Stomach smooth muscle (tissue), 2 donors: ENCODE data around the gene RAB1A.

ENCODE experiments used
- H3K27ac ChIP-seq: one replicate; pipeline ENCODE4 v1.7.0; 2013; ENCODE audit warnings: mild to moderate bottlenecking, low read length, inconsistent platforms
- H3K27me3 ChIP-seq, 2 donors: one replicate each; pipeline ENCODE4 v1.7.0; 2013; ENCODE audit warnings: low read length in 2 of 2; ENCODE audit not compliant: insufficient read depth in 2 of 2, control insufficient read depth in 1 of 2
- H3K36me3 ChIP-seq, 2 donors: one replicate each; pipeline ENCODE4 v1.7.0; 2013; ENCODE audit warnings: low read length in 2 of 2; ENCODE audit not compliant: control insufficient read depth in 2 of 2, insufficient read depth in 2 of 2
- H3K4me1 ChIP-seq: one replicate; pipeline ENCODE4 v1.7.0; 2013; ENCODE audit warnings: low read length; ENCODE audit not compliant: control insufficient read depth, insufficient read depth
- H3K4me3 ChIP-seq, 2 donors: one replicate each; pipeline ENCODE4 v1.7.0; 2013; ENCODE audit warnings: low read length in 2 of 2
- H3K9ac ChIP-seq, 2 donors: one replicate each; pipeline ENCODE4 v1.7.0; 2013; ENCODE audit warnings: low read length in 2 of 2, mild to moderate bottlenecking in 1 of 2
- H3K9me3 ChIP-seq, 2 donors: one replicate each; pipeline ENCODE4 v1.7.0; 2013; ENCODE audit warnings: low read length in 2 of 2; ENCODE audit not compliant: control insufficient read depth in 2 of 2
- donor health status: healthy.
- donor health status: Pancreatic carcinoma.

RAB1A gene

DNA sequence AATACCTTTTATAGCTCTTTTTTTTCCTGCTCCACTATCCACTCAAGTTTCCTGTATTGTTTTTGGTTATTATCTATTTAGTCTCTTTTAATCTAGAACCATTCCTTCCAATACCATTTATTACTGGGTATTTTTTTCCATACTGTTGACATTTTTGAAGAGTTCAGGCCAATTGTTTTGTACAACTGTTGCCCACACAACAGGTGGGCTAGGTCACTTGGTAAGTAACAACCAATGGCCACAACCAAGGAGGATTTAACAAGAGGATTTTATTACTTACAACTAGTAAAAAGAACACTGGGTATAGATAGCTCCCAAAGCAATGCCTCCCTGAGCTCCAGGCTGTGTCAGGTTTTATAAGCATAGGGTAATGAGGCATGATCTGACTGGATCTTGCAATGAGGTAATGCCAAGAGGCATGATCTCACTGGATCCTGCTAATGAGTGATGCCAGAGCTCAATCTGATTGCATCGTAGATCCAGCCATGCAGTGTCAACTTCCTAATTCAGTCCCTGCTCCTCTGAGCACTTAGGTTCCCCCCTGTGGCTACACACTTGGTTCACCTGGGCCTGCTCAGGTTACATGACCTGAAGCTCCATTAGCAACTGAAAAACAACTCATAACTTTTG is 80.8 kb downstream of the RAB1A start:
- Histone ChIP-seq H3K4me3 (no peak overlapping the region), H3K4me1 (no peaks in the 10 kb centered on the region), H3K27ac (no peak overlapping the region), H3K9me3 (no peaks in the 10 kb centered on the region), H3K9ac (no peak overlapping the region), H3K27me3 (no peaks in the 10 kb centered on the region), H3K36me3 (no peaks in the 10 kb centered on the region)

DNA sequence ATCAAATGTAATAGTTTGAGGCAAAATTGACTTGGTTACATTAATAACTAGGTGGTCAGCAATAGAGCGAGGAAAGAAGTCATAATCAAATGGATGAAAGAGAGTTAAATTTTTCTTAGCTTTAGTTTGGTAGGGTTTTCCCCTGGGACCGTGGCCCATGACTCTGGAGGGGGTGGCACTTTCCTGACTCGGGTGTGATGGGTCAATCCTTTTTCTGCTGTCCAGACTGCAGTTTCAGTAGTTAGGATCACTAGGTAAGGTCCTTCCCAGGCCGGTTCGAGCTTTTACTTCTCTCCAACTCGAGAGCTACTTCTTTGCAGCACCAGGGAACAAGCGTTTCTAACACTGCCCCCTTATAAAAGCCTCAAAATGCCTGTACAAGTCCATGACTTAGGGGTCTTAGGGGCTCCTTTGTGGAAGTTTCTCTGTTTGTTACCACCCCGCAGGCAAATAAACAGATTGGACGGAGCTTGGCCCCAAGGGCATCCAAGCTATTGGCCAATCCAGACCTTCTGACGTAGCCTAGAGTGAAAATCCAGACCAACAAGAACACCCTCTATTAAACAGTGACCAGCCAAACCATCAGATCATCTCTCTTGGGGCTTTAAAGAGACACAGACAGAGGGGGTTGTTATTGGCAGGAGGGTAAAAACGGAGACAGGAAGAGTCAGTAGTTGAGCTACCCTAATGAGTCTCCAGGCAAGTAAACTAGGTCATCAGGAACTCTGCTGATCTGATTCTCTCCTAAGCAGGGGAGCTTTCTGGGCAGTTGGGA is 83.1 kb downstream of the RAB1A start:
- H3K4me3 ChIP-seq, result no peak overlapping the region
- H3K9me3 ChIP-seq, result no peaks in the 10 kb centered on the region
- no peaks in the 10 kb centered on the region for H3K4me1 ChIP-seq
- no peaks in the 10 kb centered on the region for H3K27me3 ChIP-seq
- no peak overlapping the region for H3K9ac ChIP-seq
- no peaks in the 10 kb centered on the region for H3K36me3 ChIP-seq
- H3K27ac ChIP-seq, result no peak overlapping the region

DNA sequence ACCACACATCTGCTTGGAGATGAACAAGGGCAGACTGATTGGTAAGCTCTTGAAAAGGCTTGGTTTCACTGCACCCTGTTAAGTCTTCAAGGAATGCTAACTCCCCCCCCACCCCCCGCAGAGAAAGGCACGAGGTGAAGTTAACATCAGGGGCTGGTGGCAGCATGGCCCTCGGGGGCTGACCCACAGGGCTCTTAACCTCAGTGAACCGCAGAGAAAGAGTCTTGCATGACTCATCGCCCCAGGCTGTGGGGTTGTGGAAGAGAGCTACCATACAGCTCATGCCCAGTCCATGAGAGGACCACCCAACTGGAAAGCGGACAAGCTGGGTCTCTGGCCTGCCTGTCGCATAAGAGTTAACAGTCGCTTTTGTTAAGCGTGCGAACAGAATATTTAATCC is 84.3 kb downstream of the RAB1A start:
- Histone ChIP-seq H3K27me3 (no peaks in the 10 kb centered on the region), H3K36me3 (no peaks in the 10 kb centered on the region), H3K4me1 (no peaks in the 10 kb centered on the region), H3K4me3 (no peak overlapping the region), H3K9me3 (no peaks in the 10 kb centered on the region), H3K27ac (no peak overlapping the region), H3K9ac (no peak overlapping the region)

DNA sequence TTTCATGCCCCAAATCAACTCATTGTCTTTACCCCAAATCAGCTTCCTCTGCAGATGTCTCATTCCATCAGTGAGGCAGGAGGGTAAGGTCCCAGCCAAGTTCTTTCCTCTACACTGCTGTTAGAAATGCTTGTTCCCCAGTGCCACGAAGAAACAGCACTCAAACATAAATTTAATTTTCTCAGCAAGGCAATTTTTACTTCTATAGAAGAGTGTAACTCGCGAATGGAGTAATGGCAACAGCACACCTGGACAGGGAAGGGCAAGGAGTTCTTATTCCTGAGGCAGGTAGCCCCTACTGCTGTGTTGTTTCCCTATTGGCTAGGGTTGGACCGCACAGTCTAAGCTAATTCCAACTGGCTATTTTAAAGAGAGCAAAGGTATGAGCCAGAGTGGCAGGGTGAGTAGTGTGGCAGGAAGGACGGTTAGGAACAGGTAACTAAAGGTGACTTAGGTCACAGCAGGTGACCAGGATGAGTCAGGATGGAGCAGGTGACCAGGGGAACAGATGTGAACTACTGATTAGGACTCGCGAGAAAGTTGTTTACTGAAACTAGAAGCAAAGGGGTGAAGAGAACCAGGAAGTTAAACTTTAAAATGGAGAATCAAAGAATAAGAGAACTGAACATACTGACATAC is 85.7 kb downstream of the RAB1A start:
- Histone ChIP-seq H3K27me3 (no peaks in the 10 kb centered on the region), H3K36me3 (no peaks in the 10 kb centered on the region), H3K9ac (no peak overlapping the region), H3K27ac (no peak overlapping the region), H3K9me3 (no peaks in the 10 kb centered on the region), H3K4me1 (no peaks in the 10 kb centered on the region), H3K4me3 (no peak overlapping the region)

DNA sequence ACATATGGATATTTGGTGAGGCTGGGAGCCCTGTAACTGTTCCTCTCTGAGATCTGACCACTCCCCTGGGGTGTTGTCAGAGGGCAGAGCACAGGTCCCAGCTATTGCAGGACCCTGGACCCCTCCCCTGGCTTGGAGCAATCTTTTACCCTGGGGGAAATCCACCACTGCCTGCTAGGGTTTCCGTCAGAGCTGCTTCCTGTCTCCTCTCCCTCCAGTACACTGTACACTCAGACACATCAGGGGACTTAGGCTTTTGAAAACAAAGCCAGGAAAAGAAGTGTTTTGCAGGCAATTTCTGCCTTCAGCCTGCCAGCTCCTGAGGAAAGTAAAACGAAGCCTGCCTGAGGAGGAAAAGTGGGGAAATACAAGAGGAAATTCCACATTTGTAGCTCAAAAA is 86.9 kb downstream of the RAB1A start:
- no peak overlapping the region for H3K27ac ChIP-seq
- H3K27me3 ChIP-seq, result no peaks in the 10 kb centered on the region
- no peak overlapping the region for H3K9ac ChIP-seq
- no peaks in the 10 kb centered on the region for H3K9me3 ChIP-seq
- H3K4me1 ChIP-seq, result no peaks in the 10 kb centered on the region
- no peaks in the 10 kb centered on the region for H3K36me3 ChIP-seq
- H3K4me3 ChIP-seq, result no peak overlapping the region

DNA sequence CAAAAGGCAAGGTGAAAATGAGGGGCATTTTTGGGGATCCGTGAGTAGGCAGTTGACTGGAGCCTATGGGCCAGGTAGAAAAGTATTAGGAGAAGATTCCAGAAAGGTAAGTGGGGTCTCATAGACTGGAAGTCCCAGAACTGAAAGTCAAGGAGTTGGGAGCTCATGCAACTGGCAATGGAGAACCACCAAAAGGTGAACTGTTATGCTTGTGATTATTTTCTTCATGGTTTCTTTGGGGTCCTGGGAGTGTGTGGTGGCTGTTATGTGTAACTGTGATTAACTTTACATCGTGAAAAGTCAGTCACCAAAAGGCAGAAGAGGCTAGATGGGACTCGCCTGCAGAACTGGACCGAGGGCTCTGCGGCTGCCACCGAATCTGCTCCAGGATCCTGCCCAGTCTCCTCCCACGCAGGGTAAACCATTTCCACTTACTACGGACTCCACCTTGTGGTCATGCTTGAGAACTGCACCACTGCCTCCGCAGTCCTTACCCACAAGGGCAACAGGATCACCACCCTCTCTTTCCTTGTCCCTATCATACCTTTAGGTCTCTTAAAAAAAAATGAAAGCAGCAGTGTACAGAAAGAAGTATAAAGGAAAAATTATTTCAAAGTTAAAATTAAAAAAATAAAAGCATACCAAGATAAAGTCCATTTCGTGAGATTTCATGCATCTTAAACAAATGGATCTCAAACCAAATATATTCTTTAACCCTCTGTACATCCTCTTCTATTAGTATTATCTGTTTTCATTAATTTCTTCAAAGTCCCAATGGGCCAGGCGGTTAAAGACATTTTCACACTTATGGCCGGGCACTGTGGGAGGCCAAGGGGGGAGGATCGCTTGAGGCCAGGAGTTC is 89.3 kb downstream of the RAB1A start:
- no peaks in the 10 kb centered on the region for H3K36me3 ChIP-seq
- no peaks in the 10 kb centered on the region for H3K4me1 ChIP-seq
- no peaks in the 10 kb centered on the region for H3K9me3 ChIP-seq
- H3K27ac ChIP-seq, result no peak overlapping the region
- peak overlapping the region; percentile 33 to 61 for H3K4me3 ChIP-seq
- no peaks in the 10 kb centered on the region for H3K27me3 ChIP-seq
- H3K9ac ChIP-seq, result peak overlapping the region in 1 of 2 donors; percentile 51

DNA sequence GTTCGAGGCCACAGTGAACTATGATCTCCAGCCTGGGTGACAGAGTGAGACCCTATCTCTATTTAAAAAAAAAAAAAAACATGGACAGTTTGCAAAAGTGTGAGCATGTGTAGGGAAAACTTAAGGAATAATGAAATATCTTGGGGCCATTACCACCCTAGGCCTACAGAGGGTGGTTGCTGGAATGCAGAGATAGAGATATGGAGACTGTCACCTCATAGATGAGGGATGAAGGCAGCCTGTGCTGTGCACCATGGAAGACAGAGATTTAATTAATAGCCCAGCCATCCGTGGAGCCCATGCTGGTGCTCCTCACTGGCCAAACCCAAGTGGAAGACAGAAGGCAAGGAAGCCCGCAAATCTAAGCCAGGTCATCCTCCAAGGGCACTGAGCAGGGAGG is 90.3 kb downstream of the RAB1A start:
- H3K27me3 ChIP-seq, result no peaks in the 10 kb centered on the region
- no peaks in the 10 kb centered on the region for H3K9me3 ChIP-seq
- no peaks in the 10 kb centered on the region for H3K36me3 ChIP-seq
- no peak overlapping the region for H3K4me3 ChIP-seq
- no peak overlapping the region for H3K27ac ChIP-seq
- no peaks in the 10 kb centered on the region for H3K4me1 ChIP-seq
- H3K9ac ChIP-seq, result no peak overlapping the region

DNA sequence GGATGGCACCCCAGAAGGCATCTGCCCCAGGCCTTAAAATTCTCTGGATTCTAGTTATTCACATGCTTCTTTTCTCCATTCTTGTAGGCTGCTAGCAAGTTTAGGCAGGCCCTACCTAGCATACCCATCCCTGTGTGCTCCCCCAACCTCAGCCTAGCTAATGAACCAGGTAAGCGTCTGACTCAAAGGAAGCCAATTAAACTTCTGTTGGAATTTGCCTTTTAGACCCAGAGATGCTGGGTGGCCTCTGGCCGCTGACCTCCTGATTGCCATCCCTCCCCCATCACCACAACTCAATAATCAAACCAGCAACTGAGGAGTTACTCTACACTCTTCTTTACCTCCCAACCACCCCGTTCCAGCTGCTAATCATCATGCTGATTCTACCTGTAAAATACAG is 92.7 kb downstream of the RAB1A start:
- Histone ChIP-seq H3K27me3 (no peaks in the 10 kb centered on the region), H3K36me3 (no peaks in the 10 kb centered on the region), H3K4me1 (no peaks in the 10 kb centered on the region), H3K27ac (no peak overlapping the region), H3K9ac (peak overlapping the region in 1 of 2 donors; percentile 13), H3K4me3 (no peak overlapping the region), H3K9me3 (no peaks in the 10 kb centered on the region)
